Smooth muscle cell (in vitro differentiated cells): ENCODE measurements around the gene ARHGAP4. TPM values are rescaled to one million over a fixed set of nuclear protein-coding genes. Genes with fewer than 3 reads are reported as not detected.

Experiments
- DNase-seq: peaks from one replicate; lab custom pipeline; 2025; ENCODE audit not compliant: unreplicated experiment; lab: John Stamatoyannopoulos, UW
- H2AFZ ChIP-seq: fragments of 200-600 bp; sonication (generic); 2 replicates; pipeline ENCODE4 v1.6.0; 2016; ENCODE audit warnings: antibody characterized with exemption, low read depth, mild to moderate bottlenecking
- H3F3A ChIP-seq: fragments of 200-600 bp; sonication (generic); 2 replicates; pipeline ENCODE4 v1.6.0; 2017; ENCODE audit warnings: antibody characterized with exemption, low read depth
- H3K27ac ChIP-seq: fragments of 200-600 bp; sonication (generic); 2 replicates; pipeline ENCODE4 v1.5.1; 2016; ENCODE audit warnings: low read depth, mild to moderate bottlenecking
- H3K27me3 ChIP-seq: fragments of 200-600 bp; sonication (generic); 2 replicates; pipeline ENCODE4 v1.6.1; 2016; ENCODE audit warnings: low read depth, mild to moderate bottlenecking
- H3K36me3 ChIP-seq: fragments of 200-600 bp; sonication (generic); 2 replicates; pipeline ENCODE4 v1.5.1; 2016; ENCODE audit warnings: low read depth
- H3K4me1 ChIP-seq: fragments of 200-600 bp; sonication (generic); 2 replicates; pipeline ENCODE4 v1.5.1; 2016; ENCODE audit warnings: low read depth
- H3K4me2 ChIP-seq: fragments of 200-600 bp; sonication (generic); 2 replicates; pipeline ENCODE4 v1.6.0; 2016; ENCODE audit warnings: mild to moderate bottlenecking
- H3K4me3 ChIP-seq: fragments of 200-600 bp; sonication (generic); 2 replicates; pipeline ENCODE4 v1.5.1; 2016; ENCODE audit warnings: mild to moderate bottlenecking
- H3K79me2 ChIP-seq: fragments of 200-600 bp; sonication (generic); 2 replicates; pipeline ENCODE4 v1.6.0; 2016; ENCODE audit warnings: low read depth, mild to moderate bottlenecking
- H3K9ac ChIP-seq: fragments of 200-600 bp; sonication (generic); 2 replicates; pipeline ENCODE4 v1.6.0; 2016; ENCODE audit warnings: low read depth
- H3K9me3 ChIP-seq: fragments of 200-600 bp; sonication (generic); replicated peaks from 2 replicates; pipeline ENCODE4 v1.5.1; 2016; ENCODE audit warnings: low read depth
- H4K20me1 ChIP-seq: fragments of 200-600 bp; sonication (generic); 2 replicates; pipeline ENCODE4 v1.6.0; 2016; ENCODE audit warnings: low read depth
- WGBS: methylation state at CpG from one replicate; pipeline ENCODE4 v1.1.7; 2016; ENCODE audit warnings: low lambda C conversion rate; 5-methylcytosine and 5-hydroxymethylcytosine counted together
- polyA plus RNA-seq: library from polyadenylated mRNA; unstranded; fragments of >200 nt; fragmentation: Nextera tagmentation; extraction: Ambion mirVana; gene quantifications from 2 replicates; pipeline ENCODE4 v1.2.1, GENCODE V29; 2016
- total RNA-seq: library from RNA; depleted of rRNA; stranded (reverse); fragments of >200 nt; gene quantifications from 2 replicates; pipeline ENCODE4 v1.2.3, GENCODE V29; 2014
- TF ChIP-seq, protein P1 (sequence below): fragments of 200-600 bp; sonication (generic); IDR thresholded peaks from 2 replicates; pipeline ENCODE4 v1.5.1; 2017; ENCODE audit warnings: borderline replicate concordance, mild to moderate bottlenecking, antibody characterized with exemption; ENCODE audit not compliant: insufficient read depth, poor library complexity, severe bottlenecking

ARHGAP4 gene
- total and polyA plus RNA-seq, 2 experiments from 2014 or later = 7.6 to 11.5 TPM

DNA sequence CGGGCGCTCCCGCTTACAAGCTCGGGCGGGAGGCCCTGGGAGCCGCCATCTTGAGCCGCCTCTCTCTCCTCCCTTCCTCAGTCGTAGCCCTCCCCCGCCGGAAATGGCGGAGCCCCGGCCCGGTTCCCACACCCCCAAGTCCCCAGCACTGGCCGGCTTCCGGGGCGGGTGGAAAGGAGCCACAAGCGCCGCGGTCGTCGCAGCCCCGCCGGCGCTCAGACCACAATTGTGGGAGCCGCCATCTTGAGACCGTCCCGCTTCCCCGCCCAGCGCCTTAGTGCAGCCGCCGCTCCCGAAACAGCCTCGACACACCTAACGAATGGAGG, 45.0 kb upstream of the ARHGAP4 start:
- 53% methylated on average over 17 of the region's 34 CpGs for WGBS
- TF ChIP-seq, protein P1, sequence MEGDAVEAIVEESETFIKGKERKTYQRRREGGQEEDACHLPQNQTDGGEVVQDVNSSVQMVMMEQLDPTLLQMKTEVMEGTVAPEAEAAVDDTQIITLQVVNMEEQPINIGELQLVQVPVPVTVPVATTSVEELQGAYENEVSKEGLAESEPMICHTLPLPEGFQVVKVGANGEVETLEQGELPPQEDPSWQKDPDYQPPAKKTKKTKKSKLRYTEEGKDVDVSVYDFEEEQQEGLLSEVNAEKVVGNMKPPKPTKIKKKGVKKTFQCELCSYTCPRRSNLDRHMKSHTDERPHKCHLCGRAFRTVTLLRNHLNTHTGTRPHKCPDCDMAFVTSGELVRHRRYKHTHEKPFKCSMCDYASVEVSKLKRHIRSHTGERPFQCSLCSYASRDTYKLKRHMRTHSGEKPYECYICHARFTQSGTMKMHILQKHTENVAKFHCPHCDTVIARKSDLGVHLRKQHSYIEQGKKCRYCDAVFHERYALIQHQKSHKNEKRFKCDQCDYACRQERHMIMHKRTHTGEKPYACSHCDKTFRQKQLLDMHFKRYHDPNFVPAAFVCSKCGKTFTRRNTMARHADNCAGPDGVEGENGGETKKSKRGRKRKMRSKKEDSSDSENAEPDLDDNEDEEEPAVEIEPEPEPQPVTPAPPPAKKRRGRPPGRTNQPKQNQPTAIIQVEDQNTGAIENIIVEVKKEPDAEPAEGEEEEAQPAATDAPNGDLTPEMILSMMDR = no peak
- Histone ChIP-seq H3K27me3 (no peaks in the 10 kb centered on the region), H3K4me3 (peak overlapping the region; percentile 72), H3K9me3 (no peaks in the 10 kb centered on the region), H3K4me2 (peak overlapping the region; percentile 80), H3K36me3 (no peaks in the 10 kb centered on the region), H3K27ac (peak overlapping the region; percentile 99), H2AFZ (no peak overlapping the region), H3F3A (no peaks in the 10 kb centered on the region), H3K4me1 (no peaks in the 10 kb centered on the region), H3K9ac (peak overlapping the region; percentile 99), H4K20me1 (peaks cover 45% of the 10 kb centered on the region), H3K79me2 (peaks cover 37% of the 10 kb centered on the region)
- DNase-seq = peak; percentile 49

DNA sequence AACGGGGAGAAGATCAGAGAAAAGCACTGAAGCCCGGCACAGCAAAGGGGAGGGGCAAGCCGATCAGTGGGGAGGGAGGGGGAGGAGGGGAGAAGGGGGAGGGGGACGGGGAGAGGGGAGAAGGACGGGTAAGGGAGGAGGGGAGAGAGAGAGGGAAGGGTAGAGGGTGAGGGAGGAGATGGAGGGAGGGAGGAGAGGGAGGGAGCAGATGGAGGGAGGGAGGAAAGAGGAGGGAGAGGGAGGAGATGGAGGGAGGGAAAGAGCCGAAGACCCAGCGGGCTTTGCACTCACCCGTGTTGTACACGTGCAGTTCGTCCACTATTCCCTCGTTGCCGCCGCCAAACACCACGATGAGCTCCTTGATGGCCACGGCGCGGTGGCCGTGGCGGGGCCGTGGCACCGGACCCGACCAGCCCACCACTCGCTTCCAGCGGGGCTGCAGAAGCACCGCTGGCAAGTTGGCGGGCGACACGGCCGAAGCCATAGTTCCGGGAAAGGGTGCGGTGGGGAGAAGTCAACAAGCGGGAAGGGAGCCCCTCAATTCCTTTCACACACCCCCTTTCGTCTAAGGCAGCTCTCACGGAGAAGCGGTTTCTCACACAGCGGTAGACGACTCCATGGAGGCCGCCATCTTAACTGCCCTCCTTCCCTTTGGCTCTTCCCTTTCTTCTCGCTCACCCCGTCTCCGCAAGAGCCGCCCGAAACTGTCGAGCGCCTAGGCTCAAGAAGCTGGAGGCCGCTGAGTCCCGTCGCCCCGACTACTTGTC, 44.5 kb upstream of the ARHGAP4 start:
- Histone ChIP-seq H3F3A (no peaks in the 10 kb centered on the region), H3K4me1 (no peaks in the 10 kb centered on the region), H3K9me3 (no peaks in the 10 kb centered on the region), H3K9ac (peak overlapping the region; percentile 99), H3K79me2 (peaks cover 42% of the 10 kb centered on the region), H4K20me1 (peaks cover 50% of the 10 kb centered on the region), H3K36me3 (no peaks in the 10 kb centered on the region), H2AFZ (no peak overlapping the region), H3K27ac (peak overlapping the region; percentile 99), H3K4me2 (peak overlapping the region; percentile 84), H3K4me3 (peak overlapping the region; percentile 72), H3K27me3 (no peaks in the 10 kb centered on the region)
- 45% methylated on average over 39 of the region's 49 CpGs for WGBS
- TF ChIP-seq, protein P1 = no peak
- no peak for DNase-seq

- Histone ChIP-seq H3K4me2 (peak overlapping the region; percentile 84), H4K20me1 (peaks cover 56% of the 10 kb centered on the region), H3F3A (no peaks in the 10 kb centered on the region), H3K27me3 (no peaks in the 10 kb centered on the region), H3K9me3 (no peaks in the 10 kb centered on the region), H3K9ac (no peak overlapping the region), H3K79me2 (peaks cover 48% of the 10 kb centered on the region), H3K27ac (peak overlapping the region; percentile 1), H3K4me1 (no peaks in the 10 kb centered on the region), H2AFZ (no peak overlapping the region), H3K4me3 (peak overlapping the region; percentile 72), H3K36me3 (no peaks in the 10 kb centered on the region)
- DNase-seq = no peak
- 41% methylated on average over 19 of the region's 26 CpGs for WGBS
- TF ChIP-seq, protein P1 = no peak
Observed at GRCh38 chrX:153969904-153970356, 43.9 kb upstream of the ARHGAP4 start.
